Kidney epithelial cell (primary cell): Measurements from ENCODE around the gene TRPV5. TPM values are rescaled to one million over a fixed set of nuclear protein-coding genes. Genes with fewer than 3 reads are reported as not detected.

ENCODE experiments used
- DNase-seq: peaks from one replicate; pipeline ENCODE4 v3.0.0-alpha.2; 2010; ENCODE audit warnings: low read depth
- H3K27me3 ChIP-seq: 2 replicates; pipeline ENCODE4 v1.6.0; 2011; ENCODE audit warnings: low read length; ENCODE audit not compliant: control insufficient read depth, insufficient read depth
- H3K36me3 ChIP-seq: 2 replicates; pipeline ENCODE4 v1.5.1; 2011; ENCODE audit warnings: low read length; ENCODE audit not compliant: control insufficient read depth, insufficient read depth
- H3K4me3 ChIP-seq: 2 replicates; pipeline ENCODE4 v1.5.1; 2011; ENCODE audit warnings: low read depth, mild to moderate bottlenecking, control low read depth, low read length
- total RNA-seq: library from RNA; depleted of rRNA; stranded (reverse); fragments of >200 nt; gene quantifications from 2 replicates; pipeline ENCODE4 v1.2.3, GENCODE V29; 2015
- TF ChIP-seq, protein P1 (sequence below): IDR thresholded peaks from 2 replicates; pipeline ENCODE4 v1.5.1; 2011; ENCODE audit warnings: mild to moderate bottlenecking, moderate library complexity, low read length, control low read depth, inconsistent platforms; ENCODE audit not compliant: insufficient read depth, poor library complexity, severe bottlenecking

Gene TRPV5
- total RNA-seq, 1 donor from 2014 or later = not detected

GRCh38 chr7:142959202-142959601, 25.7 kb upstream of the TRPV5 start:
- no peaks in the 10 kb centered on the region for H3K27me3 ChIP-seq
- H3K4me3 ChIP-seq = no peak overlapping the region
- no peak for DNase-seq
- no peaks in the 10 kb centered on the region for H3K36me3 ChIP-seq
- TF ChIP-seq, protein P1, sequence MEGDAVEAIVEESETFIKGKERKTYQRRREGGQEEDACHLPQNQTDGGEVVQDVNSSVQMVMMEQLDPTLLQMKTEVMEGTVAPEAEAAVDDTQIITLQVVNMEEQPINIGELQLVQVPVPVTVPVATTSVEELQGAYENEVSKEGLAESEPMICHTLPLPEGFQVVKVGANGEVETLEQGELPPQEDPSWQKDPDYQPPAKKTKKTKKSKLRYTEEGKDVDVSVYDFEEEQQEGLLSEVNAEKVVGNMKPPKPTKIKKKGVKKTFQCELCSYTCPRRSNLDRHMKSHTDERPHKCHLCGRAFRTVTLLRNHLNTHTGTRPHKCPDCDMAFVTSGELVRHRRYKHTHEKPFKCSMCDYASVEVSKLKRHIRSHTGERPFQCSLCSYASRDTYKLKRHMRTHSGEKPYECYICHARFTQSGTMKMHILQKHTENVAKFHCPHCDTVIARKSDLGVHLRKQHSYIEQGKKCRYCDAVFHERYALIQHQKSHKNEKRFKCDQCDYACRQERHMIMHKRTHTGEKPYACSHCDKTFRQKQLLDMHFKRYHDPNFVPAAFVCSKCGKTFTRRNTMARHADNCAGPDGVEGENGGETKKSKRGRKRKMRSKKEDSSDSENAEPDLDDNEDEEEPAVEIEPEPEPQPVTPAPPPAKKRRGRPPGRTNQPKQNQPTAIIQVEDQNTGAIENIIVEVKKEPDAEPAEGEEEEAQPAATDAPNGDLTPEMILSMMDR = no peak

GRCh38 chr7:142957723-142958122, 24.2 kb upstream of the TRPV5 start:
- TF ChIP-seq, protein P1 = no peak
- no peaks in the 10 kb centered on the region for H3K27me3 ChIP-seq
- no peaks in the 10 kb centered on the region for H3K36me3 ChIP-seq
- H3K4me3 ChIP-seq = no peak overlapping the region
- DNase-seq = no peak

DNA sequence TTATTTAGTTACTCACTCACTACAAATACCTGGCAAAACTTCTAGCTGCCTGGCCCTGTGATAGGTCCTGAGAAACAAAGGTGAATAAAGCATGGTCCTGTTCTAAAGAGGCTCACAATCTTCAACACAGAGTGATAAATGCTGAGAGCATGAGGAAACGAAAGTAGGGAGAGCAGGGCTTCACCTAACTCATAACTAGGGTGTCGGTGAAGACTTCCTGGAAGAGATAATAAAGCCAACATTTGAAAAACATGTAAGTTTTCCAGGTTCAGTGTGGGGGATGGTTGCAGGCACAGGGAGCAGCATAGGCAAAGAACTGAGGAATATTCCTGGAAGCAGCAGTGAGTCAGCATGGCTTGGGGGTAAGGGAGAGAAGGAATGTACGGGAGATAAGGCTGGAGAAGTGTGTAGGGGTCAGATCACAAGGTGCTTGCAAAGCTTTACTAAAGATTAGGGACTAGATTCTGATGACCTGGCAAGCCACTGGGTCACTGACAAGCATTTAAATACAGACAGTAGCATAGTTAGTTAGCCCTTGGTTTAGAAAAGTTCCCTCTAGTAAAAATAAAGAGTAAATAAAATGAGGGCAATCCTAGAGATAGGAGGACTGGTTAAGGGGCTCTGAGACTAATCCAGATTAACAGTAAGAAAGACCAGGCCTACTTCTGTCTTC, 23.5 kb upstream of the TRPV5 start:
- no peak overlapping the region for H3K4me3 ChIP-seq
- H3K27me3 ChIP-seq = no peaks in the 10 kb centered on the region
- no peak for DNase-seq
- TF ChIP-seq, protein P1 = no peak
- H3K36me3 ChIP-seq = no peaks in the 10 kb centered on the region

DNA sequence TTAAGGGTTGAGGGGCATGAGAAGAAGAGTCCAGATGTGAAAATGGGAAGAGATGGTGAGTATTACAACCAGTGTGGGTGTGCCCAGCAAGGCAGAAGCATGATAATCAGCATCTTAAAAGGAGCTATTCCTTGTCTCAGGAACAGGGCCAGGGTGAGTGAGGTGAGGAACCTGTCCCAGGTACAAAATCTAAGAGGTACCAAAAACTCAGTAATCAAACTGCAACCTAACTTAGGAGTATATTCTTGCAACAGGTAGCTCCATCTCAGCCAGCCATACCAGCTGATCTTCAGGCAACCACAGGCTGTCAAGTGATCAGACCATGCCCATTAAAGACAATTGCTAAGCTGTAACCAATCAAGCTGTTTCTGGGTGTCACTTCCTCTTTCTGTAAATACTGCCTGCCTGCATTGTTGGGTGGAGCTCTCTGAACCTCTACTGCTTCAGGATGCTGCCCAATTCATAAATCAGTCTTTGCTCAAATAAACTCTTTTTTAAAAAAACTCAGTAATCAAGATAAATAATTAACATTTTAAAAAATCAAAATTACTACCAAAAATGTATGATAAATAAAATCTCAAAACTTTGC, 21.2 kb upstream of the TRPV5 start:
- no peak overlapping the region for H3K4me3 ChIP-seq
- no peak for DNase-seq
- TF ChIP-seq, protein P1 = no peak
- no peaks in the 10 kb centered on the region for H3K27me3 ChIP-seq
- no peaks in the 10 kb centered on the region for H3K36me3 ChIP-seq

DNA sequence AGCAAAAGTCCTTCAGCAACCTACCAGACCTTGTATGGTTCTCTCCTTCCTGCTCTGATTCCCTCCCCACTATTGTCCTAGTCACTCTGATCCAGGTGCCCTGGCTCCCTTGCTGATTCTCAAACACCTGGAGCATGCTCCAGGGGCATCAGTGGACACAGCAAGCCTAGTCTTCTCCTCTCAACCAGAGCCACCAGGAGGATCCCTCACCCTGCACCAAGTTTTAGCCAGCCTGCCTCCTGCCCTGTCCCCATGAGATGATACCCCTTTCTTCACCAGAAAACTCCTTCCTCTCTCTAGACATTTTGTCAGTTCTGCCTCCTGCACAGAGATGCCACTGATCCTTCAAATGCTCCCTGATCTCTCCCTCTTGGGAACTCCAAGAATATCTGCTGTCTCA, 16.7 kb upstream of the TRPV5 start:
- no peaks in the 10 kb centered on the region for H3K36me3 ChIP-seq
- TF ChIP-seq, protein P1 = no peak
- DNase-seq = no peak
- H3K27me3 ChIP-seq = no peaks in the 10 kb centered on the region
- no peak overlapping the region for H3K4me3 ChIP-seq

- H3K36me3 ChIP-seq = no peaks in the 10 kb centered on the region
- no peaks in the 10 kb centered on the region for H3K27me3 ChIP-seq
- no peak for DNase-seq
- TF ChIP-seq, protein P1 = no peak
- no peak overlapping the region for H3K4me3 ChIP-seq
Observed at GRCh38 chr7:142948603-142949002, 15.1 kb upstream of the TRPV5 start.
